ENCODE measurements around the gene SPATA6. TPM values are rescaled to one million over a fixed set of nuclear protein-coding genes. Genes with fewer than 3 reads are reported as not detected.
"Not testable (repeated sequence)": the region's sequence is repeated elsewhere in the genome, so short reads cannot be mapped to it uniquely, and the experiment has no call there.

SPATA6 gene
- polyA plus RNA-seq, 12 donors = 8.5 to 14.9 (median 11.7) TPM; not detected in 1

- no peak for DNase-seq
Measured at GRCh38 chr1:48374785-48375184, 97.2 kb downstream of the SPATA6 start.

- no peak for DNase-seq
Measured at GRCh38 chr1:48371598-48371997, 100.4 kb downstream of the SPATA6 start.

- DNase-seq = no peak
Measured at GRCh38 chr1:48362901-48363300, 109.1 kb downstream of the SPATA6 start.

GRCh38 chr1:48356901-48357300, 115.1 kb downstream of the SPATA6 start:
- peak; percentile 1 for DNase-seq

GRCh38 chr1:48344373-48344772, 127.6 kb downstream of the SPATA6 start:
- DNase-seq = no peak

GRCh38 chr1:48341221-48341620, 130.8 kb downstream of the SPATA6 start:
- no peak for DNase-seq

- DNase-seq = no peak
Measured at GRCh38 chr1:48338257-48338656, 133.7 kb downstream of the SPATA6 start.

GRCh38 chr1:48333316-48333715, 138.7 kb downstream of the SPATA6 start:
- DNase-seq = no peak

- no peak for DNase-seq
Measured at GRCh38 chr1:48332115-48332514, 139.9 kb downstream of the SPATA6 start.

- no peak for DNase-seq
Measured at GRCh38 chr1:48329905-48330304, 142.1 kb downstream of the SPATA6 start.

- no peak for DNase-seq
Measured at GRCh38 chr1:48329486-48329885, 142.5 kb downstream of the SPATA6 start.

GRCh38 chr1:48311829-48312228, 160.2 kb downstream of the SPATA6 start:
- not testable (repeated sequence) for DNase-seq

GRCh38 chr1:48309564-48310082, 162.4 kb downstream of the SPATA6 start:
- DNase-seq = no peak

GRCh38 chr1:48302652-48303051, 169.4 kb downstream of the SPATA6 start:
- DNase-seq = no peak

GRCh38 chr1:48294656-48295055, 177.3 kb downstream of the SPATA6 start:
- DNase-seq = no peak

GRCh38 chr1:48294094-48294493, 177.9 kb downstream of the SPATA6 start:
- not testable (repeated sequence) for DNase-seq

- DNase-seq = no peak
Measured at GRCh38 chr1:48292706-48293105, 179.3 kb downstream of the SPATA6 start.

GRCh38 chr1:48291421-48291820, 180.6 kb downstream of the SPATA6 start:
- no peak for DNase-seq

- no peak for DNase-seq
Measured at GRCh38 chr1:48285525-48285924, 186.5 kb downstream of the SPATA6 start.

- not testable (repeated sequence) for DNase-seq
Measured at GRCh38 chr1:48284696-48285420, 187.1 kb downstream of the SPATA6 start.

- DNase-seq = not testable (repeated sequence)
Measured at GRCh38 chr1:48282329-48282728, 189.7 kb downstream of the SPATA6 start.

- not testable (repeated sequence) for DNase-seq
Measured at GRCh38 chr1:48277437-48277836, 194.6 kb downstream of the SPATA6 start.

GRCh38 chr1:48266576-48266975, 205.4 kb downstream of the SPATA6 start:
- peak; percentile 15 for DNase-seq

- DNase-seq = no peak
Measured at GRCh38 chr1:48263041-48263440, 209.0 kb downstream of the SPATA6 start.

Measured in muscle of arm (tissue), 12 donors.